Adrenal gland (tissue), 12 donors: Measurements from ENCODE around the gene ANKLE2. TPM values are rescaled to one million over a fixed set of nuclear protein-coding genes. Genes with fewer than 3 reads are reported as not detected.

Experiments used
- DNase-seq, 7 donors: peaks; one replicate each; pipeline ENCODE4 v3.0.0-alpha.2; 2019 to 2020
- H3K27ac ChIP-seq, 5 donors: fragments of 200-600 bp; sonication (generic) in 4 of 5; 1 replicate in 3 of 5; 2 replicates in 2 of 5; pipeline versions ENCODE4 v1.5.1 to v1.8.0; 2016 to 2020; ENCODE audit warnings: mild to moderate bottlenecking in 1 of 5
- H3K27me3 ChIP-seq: fragments of 200-600 bp; 2 replicates; pipeline ENCODE4 v1.8.0; 2021
- H3K36me3 ChIP-seq, 2 donors: fragments of 200-600 bp; replicated peaks in 1 of 2; 1 replicate in 1 of 2; 2 replicates in 1 of 2; pipeline versions ENCODE4 v1.5.1 to v1.8.0; 2018 to 2022
- H3K4me1 ChIP-seq, 2 donors: fragments of 200-600 bp; replicated peaks in 1 of 2; 1 replicate in 1 of 2; 2 replicates in 1 of 2; pipeline versions ENCODE4 v1.5.1 to v1.8.0; 2018 to 2021
- H3K4me3 ChIP-seq, 4 donors: fragments of 200-600 bp; sonication (generic) in 3 of 4; one replicate each; pipeline ENCODE4 v1.5.1; 2016 to 2018
- H3K9me3 ChIP-seq, 3 donors: fragments of 200-600 bp; sonication (generic) in 1 of 3; replicated peaks in 1 of 3; 1 replicate in 2 of 3; 2 replicates in 1 of 3; pipeline versions ENCODE4 v1.5.1 to v1.8.0; 2016 to 2021
- CTCF ChIP-seq, 6 experiments: fragments of 450-650 bp in 4 of 6; fragments of 200-600 bp in 2 of 6; sonication (generic) in 1 of 6; IDR thresholded peaks; 1 replicate in 5 of 6; 2 replicates in 1 of 6; pipeline versions ENCODE4 v1.5.1 to v1.8.0; 2016 to 2021; ENCODE audit warnings: antibody characterized with exemption in 6 of 6, mild to moderate bottlenecking in 2 of 6, moderate library complexity in 1 of 6
- POLR2A ChIP-seq, 2 donors: fragments of 450-650 bp; IDR thresholded peaks; one replicate each; pipeline ENCODE4 v1.6.1; 2017; ENCODE audit warnings: antibody characterized with exemption in 2 of 2, mild to moderate bottlenecking in 2 of 2, moderate library complexity in 1 of 2
- WGBS, 4 donors: extraction: QIAGEN DNeasy Blood & Tissue Kit in 2 of 4; methylation state at CpG; one replicate each; pipeline versions ENCODE4 v1.1.5 to v1.1.7; 2013 to 2017; 5-methylcytosine and 5-hydroxymethylcytosine counted together
- intact Hi-C, 2 donors: fragments of 100-400 bp; cut with DNase I; formaldehyde crosslinking; loops; one replicate each; pipeline versions ENCODE4 v1.14.1 to v1.15.0; 2022 to 2023
- polyA plus RNA-seq, 3 donors: library from polyadenylated mRNA; stranded (reverse); fragments of 200-250 nt in 2 of 3; fragments of 350-450 nt in 1 of 3; fragmentation: Illumina TruSeq in 1 of 3; extraction: RNeasy Lipid Tissue Mini Kit (QIAGEN cat#74804) in 1 of 3; gene quantifications; one replicate each; pipeline ENCODE4 v1.2.3, GENCODE V29; 2013 to 2014
- total RNA-seq, 9 donors: library from RNA; depleted of rRNA in 4 of 9; stranded (reverse); fragments of >200 nt in 4 of 9; fragments of 120-200 nt in 1 of 9; fragmentation: NEBNext Ultra II Directional in 1 of 9; extraction: Animal tissue kit (Norgen Biotek cat#: 25700) in 1 of 9; gene quantifications; one replicate each; pipeline versions ENCODE4 v1.1.0 to v1.2.4, GENCODE V29; 2013 to 2023
- donor health status: healthy with polysubstance abuse.
- donor health status: Bipolar disorder and iron deficiency.
- donor health status: DM: yes; HTN: yes; CAD: no.
- donor health status: DM: no; HTN: no; CAD: no.
- donor health status: DM: no; HTN: no; CAD: no.
- donor health status: DM: yes; HTN: yes; CAD: no.

Gene ANKLE2
- total and polyA plus RNA-seq, 12 donors, result 43.6 to 76.1 (median 59.9) TPM

- Histone ChIP-seq H3K9me3 (no peaks in the 10 kb centered on the region), H3K27ac (no peak overlapping the region), H3K4me3 (no peak overlapping the region), H3K36me3 (no peaks in the 10 kb centered on the region), H3K4me1 (no peaks in the 10 kb centered on the region), H3K27me3 (no peaks in the 10 kb centered on the region)
- TF ChIP-seq POLR2A (IDR thresholded peaks at IDR 0.05) (no peak), CTCF (IDR thresholded peaks at IDR 0.05) (no peak)
- 91 to 96% (median 92%) methylated on average over 9 of the region's 9 CpGs for WGBS, 4 donors
- no peak for DNase-seq
- intact Hi-C loops, result no loop called here
These were observed 58.0 kb downstream of the ANKLE2 start for GRCh38 chr12:132703641-132704040.

- Histone ChIP-seq H3K4me3 (no peak overlapping the region), H3K4me1 (no peaks in the 10 kb centered on the region), H3K36me3 (no peaks in the 10 kb centered on the region), H3K27ac (no peak overlapping the region), H3K9me3 (no peaks in the 10 kb centered on the region), H3K27me3 (no peaks in the 10 kb centered on the region)
- intact Hi-C loops, result no loop called here
- TF ChIP-seq CTCF (IDR thresholded peaks at IDR 0.05) (no peak), POLR2A (IDR thresholded peaks at IDR 0.05) (no peak)
- DNase-seq, result no peak
- WGBS, 4 donors, result 61 to 89% (median 80%) methylated on average over 3 to 4 of the region's 4 CpGs
These were observed 59.0 kb downstream of the ANKLE2 start for GRCh38 chr12:132702640-132703039.

- no peaks in the 10 kb centered on the region for H3K9me3 ChIP-seq
- no peak for TF ChIP-seq CTCF (IDR thresholded peaks at IDR 0.05)
- no peak for TF ChIP-seq POLR2A (IDR thresholded peaks at IDR 0.05)
- H3K4me3 ChIP-seq, result no peak overlapping the region
- H3K27ac ChIP-seq, result no peak overlapping the region
- H3K36me3 ChIP-seq, result peaks cover 0 to 9% of the 10 kb centered on the region in 2 donors
- intact Hi-C loops, result no loop called here
- H3K27me3 ChIP-seq, result no peaks in the 10 kb centered on the region
- WGBS, 4 donors, result 91 to 93% (median 92%) methylated on average over 10 of the region's 10 CpGs
- DNase-seq, result no peak
- no peaks in the 10 kb centered on the region for H3K4me1 ChIP-seq
These were observed 61.3 kb downstream of the ANKLE2 start for GRCh38 chr12:132700212-132700822.

GRCh38 chr12:132698341-132698740 lies 63.3 kb downstream of the ANKLE2 start:
- Histone ChIP-seq H3K27me3 (no peaks in the 10 kb centered on the region), H3K9me3 (no peaks in the 10 kb centered on the region), H3K27ac (no peak overlapping the region), H3K36me3 (peaks cover 0 to 9% of the 10 kb centered on the region in 2 donors), H3K4me3 (no peak overlapping the region), H3K4me1 (no peaks in the 10 kb centered on the region)
- intact Hi-C loops, result no loop called here
- DNase-seq, result no peak
- 75 to 94% (median 89%) methylated on average over 5 of the region's 5 CpGs for WGBS, 4 donors
- TF ChIP-seq POLR2A (IDR thresholded peaks at IDR 0.05) (no peak), CTCF (IDR thresholded peaks at IDR 0.05) (no peak)
